Right ventricle myocardium superior (tissue), 1 donor: Measurements from ENCODE around the gene TTC7B. TPM values are rescaled to one million over a fixed set of nuclear protein-coding genes. Genes with fewer than 3 reads are reported as not detected.

Experiments
- ATAC-seq: fragments of 200-7000 bp; cut with Tn5 transposase; one replicate; pipeline ENCODE4 v1.9.1; 2020; ENCODE audit warnings: mild to moderate bottlenecking; ENCODE audit not compliant: poor library complexity
- DNase-seq: peaks from one replicate; pipeline ENCODE4 v3.0.0-alpha.2; 2020
- intact Hi-C: fragments of 100-400 bp; cut with DNase I; formaldehyde crosslinking; loops from one replicate; pipeline ENCODE4 v1.11.2; 2022
- total RNA-seq: library from RNA; stranded (reverse); fragmentation: NEBNext Ultra II Directional; extraction: Animal tissue kit (Norgen Biotek cat#: 25700); gene quantifications from one replicate; pipeline ENCODE4 v1.2.1, GENCODE V29; 2021
- donor health status: DM: no; HTN: yes; CAD: no; lungs with severe emphysema.

TTC7B gene
- total RNA-seq, 1 donor from 2014 or later = 60.3 TPM

- intact Hi-C loops = no loop called here
- ATAC-seq (no peak), DNase-seq (no peak)
Observed at GRCh38 chr14:90604356-90604755, 211.9 kb downstream of the TTC7B start.

DNA sequence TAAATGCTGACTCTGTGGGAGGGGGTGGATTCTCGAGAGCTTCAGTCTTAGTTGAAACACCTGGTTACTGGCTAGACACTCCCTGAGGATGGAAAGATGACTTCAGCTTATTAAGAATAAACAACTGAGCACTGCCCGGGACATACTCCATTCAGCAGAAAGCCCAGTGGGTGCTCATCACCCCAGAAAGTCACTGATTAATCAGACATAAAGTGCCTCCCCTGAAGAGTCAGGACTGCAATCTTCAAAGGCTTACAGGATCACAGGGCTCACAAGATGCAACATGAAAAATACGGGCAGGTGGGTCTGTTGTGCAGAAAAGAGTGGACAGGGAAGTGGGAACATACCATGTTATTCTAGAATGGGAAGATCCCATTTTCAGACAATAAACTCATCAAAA lies 212.4 kb downstream of the TTC7B start:
- ATAC-seq = no peak
- no peak for DNase-seq
- intact Hi-C loops = no loop called here

DNA sequence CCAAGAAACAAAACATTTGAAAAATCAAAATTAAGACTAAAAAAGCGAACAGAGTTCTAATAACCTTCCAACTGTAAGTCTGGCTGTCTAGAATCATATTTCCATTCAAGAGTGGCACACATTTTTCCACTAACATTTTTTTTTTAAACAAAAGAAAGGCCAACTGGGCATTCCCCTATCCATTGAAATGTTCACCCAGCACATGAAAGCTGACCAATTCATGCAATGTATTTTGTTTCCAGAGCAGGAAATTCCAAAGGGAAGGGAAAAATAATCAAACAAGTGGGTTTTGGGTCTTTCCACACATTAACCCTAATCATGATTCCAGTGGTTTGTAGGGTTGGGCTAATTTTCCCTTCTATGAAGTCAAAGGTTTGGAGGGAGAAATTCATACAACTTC lies 212.9 kb downstream of the TTC7B start:
- DNase-seq (no peak), ATAC-seq (no peak)
- intact Hi-C loops = no loop called here

DNA sequence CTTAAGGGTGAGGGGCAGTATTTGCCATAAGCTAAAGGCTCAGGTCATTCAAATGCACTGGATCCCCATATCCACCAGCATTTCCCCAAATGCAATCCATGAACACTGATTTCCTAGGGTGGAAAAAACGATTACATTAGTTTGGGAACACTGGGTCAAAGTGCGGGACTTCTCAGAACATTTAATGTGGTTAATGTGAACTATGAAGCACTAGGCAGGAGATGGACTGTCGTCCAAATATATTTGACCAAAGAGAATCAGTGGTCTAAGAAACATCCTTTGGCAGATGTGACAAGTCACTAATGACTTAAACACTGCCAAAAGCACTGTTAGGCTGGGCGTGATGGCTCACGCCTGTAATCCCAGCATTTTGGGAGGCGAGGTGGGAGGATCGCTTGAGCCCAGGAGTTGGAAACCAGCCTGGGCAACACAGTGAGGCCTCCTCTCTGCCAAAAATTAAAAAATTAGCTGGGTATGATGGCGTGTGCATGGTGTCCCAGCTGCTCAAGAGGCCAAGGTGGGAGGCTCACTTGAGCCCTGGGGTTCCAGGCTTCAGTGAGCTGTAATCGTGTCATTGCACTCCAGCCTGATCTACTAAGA lies 214.0 kb downstream of the TTC7B start:
- intact Hi-C loops = no loop called here
- DNase-seq (no peak), ATAC-seq (no peak)

DNA sequence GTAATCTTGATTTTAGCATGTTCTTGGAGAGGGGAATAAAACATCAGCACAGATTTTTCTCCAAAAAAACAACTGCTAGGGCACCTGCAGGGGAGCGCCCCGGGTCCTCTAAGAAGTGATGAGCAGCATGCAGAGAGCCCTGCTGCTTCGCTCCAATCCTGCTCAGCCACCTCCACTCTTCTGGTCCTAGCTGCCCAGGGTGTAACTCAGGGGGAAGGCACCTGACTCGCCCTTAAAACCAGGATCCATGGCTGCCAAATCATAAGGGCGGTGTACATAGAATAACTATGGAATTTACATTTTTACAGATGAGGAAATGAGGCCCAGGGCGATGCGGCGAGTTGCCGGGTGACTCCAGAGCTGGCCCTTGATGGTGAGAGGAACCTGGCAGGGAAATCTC lies 214.7 kb downstream of the TTC7B start:
- intact Hi-C loops = no loop called here
- ATAC-seq (no peak), DNase-seq (no peak)

GRCh38 chr14:90600619-90601018 lies 215.6 kb downstream of the TTC7B start:
- DNase-seq = no peak
- no peak for ATAC-seq
- intact Hi-C loops = no loop called here

GRCh38 chr14:90599748-90600507 lies 216.3 kb downstream of the TTC7B start:
- ATAC-seq (peak; percentile 59), DNase-seq (no peak)
- intact Hi-C loops = no loop called here

DNA sequence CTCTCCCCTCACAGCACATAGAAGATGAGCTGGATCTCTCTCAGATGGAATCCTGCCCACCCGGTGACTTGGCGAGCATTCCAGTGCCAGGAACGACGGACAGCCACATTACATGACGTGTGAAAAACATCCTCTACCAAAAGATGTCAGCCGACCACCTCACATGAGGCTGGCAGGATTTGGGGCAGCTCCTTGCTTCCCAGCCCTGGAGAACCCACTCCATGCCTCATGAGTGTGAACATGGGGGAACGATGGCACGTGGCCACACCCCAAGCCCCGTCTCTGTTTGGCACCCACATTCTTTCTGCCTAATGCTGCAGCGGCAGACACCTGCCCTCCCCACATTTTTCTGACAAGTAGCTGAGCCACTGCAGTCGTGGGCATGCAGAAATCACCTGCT lies 216.9 kb downstream of the TTC7B start:
- DNase-seq = no peak
- intact Hi-C loops = no loop called here

GRCh38 chr14:90597961-90598360 lies 218.3 kb downstream of the TTC7B start:
- DNase-seq (no peak), ATAC-seq (no peak)
- intact Hi-C loops = no loop called here

More for the DNA sequence above, 216.9 kb downstream of the TTC7B start:
- peak; percentile 11 for ATAC-seq

- ATAC-seq = no peak
- intact Hi-C loops = no loop called here
- no peak for DNase-seq
Observed at GRCh38 chr14:90596733-90597132, 219.5 kb downstream of the TTC7B start.

- intact Hi-C loops = no loop called here
- DNase-seq (no peak), ATAC-seq (no peak)
Observed at GRCh38 chr14:90593254-90594040, 222.8 kb downstream of the TTC7B start.

DNA sequence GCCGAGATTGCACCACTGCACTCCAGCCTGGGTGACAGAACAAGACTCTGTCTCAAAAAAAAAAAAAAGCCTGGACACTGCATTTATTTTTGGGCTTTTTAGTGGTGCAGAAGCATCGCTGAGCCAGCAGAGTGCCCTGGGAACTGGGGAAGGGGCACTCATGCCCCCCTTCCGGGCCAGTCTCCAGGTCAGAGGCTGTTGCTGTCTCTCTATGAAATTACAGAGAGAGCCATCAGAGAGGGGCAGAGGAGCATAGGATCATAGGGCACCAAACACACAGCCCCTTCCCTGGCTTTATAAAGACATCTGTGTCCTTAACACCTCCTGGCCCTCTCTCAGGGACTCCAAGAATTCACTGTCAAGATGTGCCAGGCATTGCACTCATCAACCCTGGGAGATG lies 223.6 kb downstream of the TTC7B start:
- intact Hi-C loops = no loop called here
- ATAC-seq (no peak), DNase-seq (no peak)

DNA sequence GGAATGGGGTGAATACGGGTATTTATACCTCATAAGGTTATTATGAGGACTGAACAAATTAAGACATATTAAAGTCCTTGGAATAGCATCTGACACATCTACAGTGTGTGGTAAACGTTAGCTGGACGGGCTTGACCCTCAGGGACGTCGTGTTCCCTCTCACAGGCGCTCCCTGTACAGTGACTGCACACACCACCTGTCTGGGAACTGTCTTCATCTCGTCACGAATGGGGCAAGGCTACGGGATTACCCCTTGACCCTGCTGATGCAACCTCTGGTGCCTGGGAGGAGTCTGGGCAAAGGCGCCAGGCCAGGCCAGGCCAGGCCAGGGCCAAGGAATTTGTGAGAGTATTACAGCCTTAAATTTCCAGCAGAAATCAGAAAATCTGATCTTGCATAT lies 228.3 kb downstream of the TTC7B start:
- no peak for DNase-seq
- intact Hi-C loops = no loop called here
- no peak for ATAC-seq

GRCh38 chr14:90587252-90587910 lies 228.8 kb downstream of the TTC7B start:
- intact Hi-C loops = no loop called here
- DNase-seq (no peak), ATAC-seq (no peak)

GRCh38 chr14:90585106-90585505 lies 231.1 kb downstream of the TTC7B start:
- intact Hi-C loops = no loop called here
- no peak for ATAC-seq
- no peak for DNase-seq

DNA sequence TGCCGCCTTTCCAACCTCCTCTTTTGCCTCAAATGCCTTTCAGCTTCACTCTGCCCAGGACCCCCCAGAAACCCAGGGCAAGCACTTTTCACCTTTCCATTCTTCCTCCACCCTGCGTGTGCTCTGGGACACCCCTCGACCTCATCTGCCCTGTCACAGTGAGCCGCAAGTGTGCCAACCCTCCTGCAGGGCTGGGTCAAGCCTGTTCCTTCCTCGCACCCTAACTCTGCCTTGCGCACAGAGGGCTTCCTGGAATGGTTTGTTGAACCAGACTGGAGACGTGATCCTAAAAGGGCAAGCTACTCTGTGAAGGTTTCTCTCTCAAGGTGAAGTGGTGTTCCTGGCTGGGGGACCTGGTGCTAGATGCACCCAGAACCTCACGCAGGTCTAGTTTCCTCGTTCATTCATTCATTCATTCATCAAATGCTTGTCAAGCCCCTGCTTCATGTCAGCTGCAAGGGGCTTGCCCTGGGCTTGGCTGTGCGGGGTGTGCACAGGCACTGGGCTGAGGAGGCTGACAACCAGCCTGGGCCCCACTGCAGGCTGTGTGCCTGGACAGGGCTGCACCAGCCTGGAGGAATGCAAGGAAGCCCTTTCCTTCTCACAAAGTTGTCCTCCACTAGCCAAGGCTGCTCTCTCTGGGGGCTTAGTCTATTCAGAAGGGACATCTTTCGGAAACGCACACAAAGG lies 232.2 kb downstream of the TTC7B start:
- no peak for DNase-seq
- intact Hi-C loops = no loop called here
- ATAC-seq = no peak

DNA sequence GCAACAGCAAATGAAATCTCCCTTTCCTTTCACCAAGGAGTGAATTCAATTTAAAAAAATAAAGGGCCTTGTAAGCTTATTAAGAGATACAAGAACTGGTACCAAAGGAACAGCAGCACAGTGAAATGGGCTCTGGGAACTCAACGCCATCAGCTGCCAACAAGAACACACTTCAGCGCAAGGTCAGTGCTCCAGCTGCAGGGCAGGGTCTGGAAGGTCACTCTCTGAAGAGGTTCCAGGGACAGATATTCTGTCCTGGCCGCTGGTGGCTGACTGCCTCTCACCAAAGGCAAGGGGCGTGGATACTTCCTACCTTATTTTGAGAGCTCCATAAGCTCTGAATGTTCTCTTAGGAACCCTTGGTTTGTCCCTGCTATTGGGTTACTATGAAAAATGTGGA lies 232.8 kb downstream of the TTC7B start:
- peak; percentile 59 for DNase-seq
- intact Hi-C loops = no loop called here
- ATAC-seq = peak; percentile 86

DNA sequence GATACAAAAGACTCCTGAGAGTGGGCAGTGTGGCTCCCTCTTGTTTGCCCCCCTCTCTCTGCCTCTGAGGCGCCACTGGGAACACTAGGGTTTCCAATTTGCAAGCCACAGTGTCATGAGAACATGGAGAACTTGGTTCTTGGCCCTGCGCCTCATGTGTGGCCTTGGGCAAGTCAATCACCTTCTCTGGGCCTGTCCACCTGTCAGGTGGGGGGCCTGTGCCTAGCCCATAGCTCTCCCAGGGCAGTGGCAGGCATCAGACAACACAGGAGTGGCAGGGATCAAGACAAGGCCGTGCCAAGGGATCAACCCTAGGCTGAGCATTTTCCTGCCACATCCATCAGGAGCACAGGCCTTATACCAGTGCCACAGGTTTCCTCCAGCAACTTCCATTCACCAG lies 234.1 kb downstream of the TTC7B start:
- intact Hi-C loops = no loop called here
- DNase-seq = no peak
- no peak for ATAC-seq

- intact Hi-C loops = no loop called here
- no peak for DNase-seq
- no peak for ATAC-seq
Observed at GRCh38 chr14:90581745-90582144, 234.5 kb downstream of the TTC7B start.
